BLaER1 (cell line): ENCODE measurements around the gene SULF2.

Experiments
- H3K27ac ChIP-seq: shearing (Covaris generic); formaldehyde crosslinking; 2 replicates; pipeline ENCODE4 v1.8.1; 2022
- H3K27me3 ChIP-seq: shearing (Covaris generic); formaldehyde crosslinking; 2 replicates; pipeline ENCODE4 v1.8.1; 2022
- H3K36me3 ChIP-seq: shearing (Covaris generic); formaldehyde crosslinking; 2 replicates; pipeline ENCODE4 v1.8.1; 2022
- H3K4me1 ChIP-seq: shearing (Covaris generic); formaldehyde crosslinking; 2 replicates; pipeline ENCODE4 v1.8.1; 2022
- H3K4me2 ChIP-seq: shearing (Covaris generic); formaldehyde crosslinking; 2 replicates; pipeline ENCODE4 v1.8.1; 2022
- H3K4me3 ChIP-seq: shearing (Covaris generic); formaldehyde crosslinking; 2 replicates; pipeline ENCODE4 v1.8.1; 2022
- H3K9ac ChIP-seq: shearing (Covaris generic); formaldehyde crosslinking; 2 replicates; pipeline ENCODE4 v1.8.1; 2022
- H3K9me3 ChIP-seq: shearing (Covaris generic); formaldehyde crosslinking; 2 replicates; pipeline ENCODE4 v1.8.1; 2022
- H4K20me1 ChIP-seq: shearing (Covaris generic); formaldehyde crosslinking; 2 replicates; pipeline ENCODE4 v1.8.1; 2022
- Cebpa-rat ChIP-seq: shearing (Covaris generic); IDR thresholded peaks from 2 replicates; pipeline ENCODE4 v1.8.1; 2022

The SULF2 gene

GRCh38 chr20:47664744-47665143, 120.5 kb downstream of the SULF2 start:
- H3K9me3 ChIP-seq: no peaks in the 10 kb centered on the region
- no peak overlapping the region for H3K4me2 ChIP-seq
- H3K4me3 ChIP-seq: no peak overlapping the region
- no peak overlapping the region for H3K27ac ChIP-seq
- H3K4me1 ChIP-seq: peaks cover 42% of the 10 kb centered on the region
- no peak overlapping the region for H3K9ac ChIP-seq
- H4K20me1 ChIP-seq: peaks cover 4% of the 10 kb centered on the region
- H3K36me3 ChIP-seq: peaks cover 16% of the 10 kb centered on the region
- H3K27me3 ChIP-seq: no peaks in the 10 kb centered on the region
- no peak for TF ChIP-seq Cebpa-rat

GRCh38 chr20:47664068-47664437, 121.2 kb downstream of the SULF2 start:
- no peak overlapping the region for H3K9ac ChIP-seq
- TF ChIP-seq Cebpa-rat: no peak
- peaks cover 39% of the 10 kb centered on the region for H3K4me1 ChIP-seq
- H3K4me3 ChIP-seq: no peak overlapping the region
- no peaks in the 10 kb centered on the region for H3K27me3 ChIP-seq
- peaks cover 23% of the 10 kb centered on the region for H3K36me3 ChIP-seq
- no peak overlapping the region for H3K27ac ChIP-seq
- H3K4me2 ChIP-seq: peak overlapping the region; percentile 25; the same call in 1 of the 2 replicates
- H4K20me1 ChIP-seq: peaks cover 4% of the 10 kb centered on the region
- no peaks in the 10 kb centered on the region for H3K9me3 ChIP-seq

GRCh38 chr20:47663354-47664067, 121.8 kb downstream of the SULF2 start:
- H3K9ac ChIP-seq: no peak overlapping the region
- no peak overlapping the region for H3K27ac ChIP-seq
- TF ChIP-seq Cebpa-rat: no peak
- H3K4me2 ChIP-seq: peak overlapping the region; percentile 25; the same call in 1 of the 2 replicates
- peaks cover 28% of the 10 kb centered on the region for H3K36me3 ChIP-seq
- peaks cover 34% of the 10 kb centered on the region for H3K4me1 ChIP-seq
- H3K4me3 ChIP-seq: no peak overlapping the region
- peaks cover 4% of the 10 kb centered on the region for H4K20me1 ChIP-seq
- H3K9me3 ChIP-seq: no peaks in the 10 kb centered on the region
- no peaks in the 10 kb centered on the region for H3K27me3 ChIP-seq

GRCh38 chr20:47662483-47663353, 122.6 kb downstream of the SULF2 start:
- no peak overlapping the region for H3K9ac ChIP-seq
- no peak overlapping the region for H3K27ac ChIP-seq
- H3K9me3 ChIP-seq: no peaks in the 10 kb centered on the region
- peaks cover 4% of the 10 kb centered on the region for H4K20me1 ChIP-seq
- no peak for TF ChIP-seq Cebpa-rat
- H3K4me2 ChIP-seq: no peak overlapping the region
- peaks cover 36% of the 10 kb centered on the region for H3K36me3 ChIP-seq
- no peak overlapping the region for H3K4me3 ChIP-seq
- no peaks in the 10 kb centered on the region for H3K27me3 ChIP-seq
- H3K4me1 ChIP-seq: peaks cover 26% of the 10 kb centered on the region

GRCh38 chr20:47661714-47662113, 123.6 kb downstream of the SULF2 start:
- peaks cover 45% of the 10 kb centered on the region for H3K36me3 ChIP-seq
- H3K4me3 ChIP-seq: no peak overlapping the region
- H3K9ac ChIP-seq: 0 out of 2 replicates have a peak overlapping the region, but pooled peaks have one; percentile 32
- TF ChIP-seq Cebpa-rat: no peak
- H3K27me3 ChIP-seq: no peaks in the 10 kb centered on the region
- no peak overlapping the region for H3K27ac ChIP-seq
- H3K9me3 ChIP-seq: no peaks in the 10 kb centered on the region
- peaks cover 18% of the 10 kb centered on the region for H3K4me1 ChIP-seq
- peaks cover 4% of the 10 kb centered on the region for H4K20me1 ChIP-seq
- H3K4me2 ChIP-seq: no peak overlapping the region

- H3K36me3 ChIP-seq: peaks cover 46% of the 10 kb centered on the region
Measured at GRCh38 chr20:47660983-47661700, 124.1 kb downstream of the SULF2 start.

GRCh38 chr20:47660602-47660905, 124.7 kb downstream of the SULF2 start:
- TF ChIP-seq Cebpa-rat: no peak
- peaks cover 46% of the 10 kb centered on the region for H3K36me3 ChIP-seq

More at GRCh38 chr20:47660983-47661700, 124.1 kb downstream of the SULF2 start:
- no peak for TF ChIP-seq Cebpa-rat
- Histone ChIP-seq H3K27ac (no peak overlapping the region), H3K4me1 (peaks cover 18% of the 10 kb centered on the region), H3K9me3 (no peaks in the 10 kb centered on the region), H3K4me3 (no peak overlapping the region), H4K20me1 (peaks cover 4% of the 10 kb centered on the region), H3K4me2 (no peak overlapping the region), H3K9ac (no peak overlapping the region), H3K27me3 (no peaks in the 10 kb centered on the region)

GRCh38 chr20:47659904-47660601, 125.2 kb downstream of the SULF2 start:
- peaks cover 4% of the 10 kb centered on the region for H4K20me1 ChIP-seq
- no peak overlapping the region for H3K9ac ChIP-seq
- no peaks in the 10 kb centered on the region for H3K27me3 ChIP-seq
- H3K4me1 ChIP-seq: peaks cover 18% of the 10 kb centered on the region
- no peaks in the 10 kb centered on the region for H3K9me3 ChIP-seq
- H3K4me3 ChIP-seq: no peak overlapping the region
- H3K4me2 ChIP-seq: no peak overlapping the region
- H3K36me3 ChIP-seq: peaks cover 51% of the 10 kb centered on the region
- H3K27ac ChIP-seq: no peak overlapping the region
- no peak for TF ChIP-seq Cebpa-rat

More at GRCh38 chr20:47660602-47660905, 124.7 kb downstream of the SULF2 start:
- no peak overlapping the region for H3K4me3 ChIP-seq
- no peak overlapping the region for H3K9ac ChIP-seq
- no peak overlapping the region for H3K4me2 ChIP-seq
- peaks cover 18% of the 10 kb centered on the region for H3K4me1 ChIP-seq
- H3K27me3 ChIP-seq: no peaks in the 10 kb centered on the region
- H4K20me1 ChIP-seq: peaks cover 4% of the 10 kb centered on the region
- no peaks in the 10 kb centered on the region for H3K9me3 ChIP-seq
- no peak overlapping the region for H3K27ac ChIP-seq

- Histone ChIP-seq H3K9ac (no peak overlapping the region), H3K36me3 (peaks cover 82% of the 10 kb centered on the region), H3K27me3 (no peaks in the 10 kb centered on the region), H3K4me1 (peaks cover 8% of the 10 kb centered on the region), H3K4me2 (no peak overlapping the region), H4K20me1 (peaks cover 4% of the 10 kb centered on the region), H3K27ac (no peak overlapping the region), H3K9me3 (no peaks in the 10 kb centered on the region), H3K4me3 (no peak overlapping the region)
- TF ChIP-seq Cebpa-rat: no peak
Measured at GRCh38 chr20:47656318-47656717, 129.0 kb downstream of the SULF2 start.
